Stimulated activated effector memory CD8-positive, alpha-beta T cell treated with anti-CD3 and anti-CD28 coated beads, Interleukin-12 subunit alpha, Interleukin-12 subunit beta, amount 100 ng/mL, for 72 hours (primary cell): ENCODE results near the gene CYP2F1.
"Not testable (repeated sequence)": the region's sequence is repeated elsewhere in the genome, so short reads cannot be mapped to it uniquely, and the experiment has no call there.

ENCODE experiments used
- ATAC-seq: fragments of 150-1000 bp; cut with Tn5 transposase; 2 replicates; pipeline ENCODE4 v1.10.0; 2021
- DNase-seq, 2 donors: peaks; one replicate each; pipeline ENCODE4 v3.0.0; 2021 to 2022; ENCODE audit warnings: low spot score in 2 of 2
- H3K27ac Mint-ChIP-seq: one replicate; pipeline ENCODE4 v1.8.0; 2022; ENCODE audit warnings: mild to moderate bottlenecking, mixed read lengths
- H3K36me3 Mint-ChIP-seq: one replicate; pipeline ENCODE4 v1.8.0; 2022; ENCODE audit warnings: mild to moderate bottlenecking, mixed read lengths
- H3K4me1 Mint-ChIP-seq: one replicate; pipeline ENCODE4 v1.8.0; 2022; ENCODE audit warnings: mixed read lengths
- H3K4me3 Mint-ChIP-seq: one replicate; pipeline ENCODE4 v1.8.0; 2022; ENCODE audit warnings: mild to moderate bottlenecking, mixed read lengths
- H3K9me3 Mint-ChIP-seq: one replicate; pipeline ENCODE4 v1.8.0; 2022; ENCODE audit warnings: mixed read lengths

Gene CYP2F1

DNA sequence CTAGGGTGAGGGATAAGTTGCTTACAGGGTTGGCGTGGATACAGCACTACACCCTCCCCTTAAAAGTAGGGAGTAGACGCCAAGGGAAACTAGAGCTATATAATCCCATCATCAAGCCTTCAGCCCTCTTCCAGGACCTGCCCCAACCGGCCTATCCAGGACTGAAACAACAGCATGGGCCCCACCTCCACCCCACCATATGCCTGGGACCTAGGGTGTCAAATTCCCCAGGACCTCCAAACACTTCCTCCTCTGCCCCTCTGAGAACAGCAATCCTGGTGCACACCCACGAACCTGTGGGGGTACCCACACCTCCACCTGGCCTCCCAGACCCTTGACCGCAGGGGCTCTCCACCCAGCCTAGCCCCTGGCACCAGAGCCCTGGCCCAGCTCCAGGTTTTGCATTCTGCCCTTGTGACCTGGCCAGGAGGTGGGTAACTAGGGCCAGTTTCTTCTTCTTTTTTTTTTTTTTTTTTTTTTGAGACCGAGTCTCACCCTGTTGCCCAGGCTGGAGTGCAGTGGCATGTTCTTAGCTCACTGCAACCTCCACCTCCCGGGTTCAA, 1.4 kb upstream of the CYP2F1 start:
- no peaks in the 10 kb centered on the region for H3K9me3 Mint-ChIP-seq
- no peaks in the 10 kb centered on the region for H3K36me3 Mint-ChIP-seq
- H3K27ac Mint-ChIP-seq = no peak overlapping the region
- H3K4me1 Mint-ChIP-seq = no peaks in the 10 kb centered on the region
- no peak overlapping the region for H3K4me3 Mint-ChIP-seq
- no peak for DNase-seq
- ATAC-seq = no peak

DNA sequence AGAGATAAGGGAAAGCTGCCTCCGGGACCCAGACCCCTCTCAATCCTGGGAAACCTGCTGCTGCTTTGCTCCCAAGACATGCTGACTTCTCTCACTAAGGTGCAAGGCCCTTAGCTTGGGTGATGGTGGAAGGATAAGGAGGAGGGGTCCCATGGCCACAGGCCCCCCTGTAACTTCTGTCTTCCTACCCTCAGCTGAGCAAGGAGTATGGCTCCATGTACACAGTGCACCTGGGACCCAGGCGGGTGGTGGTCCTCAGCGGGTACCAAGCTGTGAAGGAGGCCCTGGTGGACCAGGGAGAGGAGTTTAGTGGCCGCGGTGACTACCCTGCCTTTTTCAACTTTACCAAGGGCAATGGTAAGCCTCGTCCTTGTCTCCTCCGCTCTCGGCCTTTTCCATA, 2.0 kb downstream of the CYP2F1 start:
- no peak overlapping the region for H3K4me3 Mint-ChIP-seq
- H3K4me1 Mint-ChIP-seq = peaks cover 14% of the 10 kb centered on the region
- no peak overlapping the region for H3K27ac Mint-ChIP-seq
- H3K9me3 Mint-ChIP-seq = no peaks in the 10 kb centered on the region
- DNase-seq (no peak), ATAC-seq (no peak)
- H3K36me3 Mint-ChIP-seq = no peaks in the 10 kb centered on the region

DNA sequence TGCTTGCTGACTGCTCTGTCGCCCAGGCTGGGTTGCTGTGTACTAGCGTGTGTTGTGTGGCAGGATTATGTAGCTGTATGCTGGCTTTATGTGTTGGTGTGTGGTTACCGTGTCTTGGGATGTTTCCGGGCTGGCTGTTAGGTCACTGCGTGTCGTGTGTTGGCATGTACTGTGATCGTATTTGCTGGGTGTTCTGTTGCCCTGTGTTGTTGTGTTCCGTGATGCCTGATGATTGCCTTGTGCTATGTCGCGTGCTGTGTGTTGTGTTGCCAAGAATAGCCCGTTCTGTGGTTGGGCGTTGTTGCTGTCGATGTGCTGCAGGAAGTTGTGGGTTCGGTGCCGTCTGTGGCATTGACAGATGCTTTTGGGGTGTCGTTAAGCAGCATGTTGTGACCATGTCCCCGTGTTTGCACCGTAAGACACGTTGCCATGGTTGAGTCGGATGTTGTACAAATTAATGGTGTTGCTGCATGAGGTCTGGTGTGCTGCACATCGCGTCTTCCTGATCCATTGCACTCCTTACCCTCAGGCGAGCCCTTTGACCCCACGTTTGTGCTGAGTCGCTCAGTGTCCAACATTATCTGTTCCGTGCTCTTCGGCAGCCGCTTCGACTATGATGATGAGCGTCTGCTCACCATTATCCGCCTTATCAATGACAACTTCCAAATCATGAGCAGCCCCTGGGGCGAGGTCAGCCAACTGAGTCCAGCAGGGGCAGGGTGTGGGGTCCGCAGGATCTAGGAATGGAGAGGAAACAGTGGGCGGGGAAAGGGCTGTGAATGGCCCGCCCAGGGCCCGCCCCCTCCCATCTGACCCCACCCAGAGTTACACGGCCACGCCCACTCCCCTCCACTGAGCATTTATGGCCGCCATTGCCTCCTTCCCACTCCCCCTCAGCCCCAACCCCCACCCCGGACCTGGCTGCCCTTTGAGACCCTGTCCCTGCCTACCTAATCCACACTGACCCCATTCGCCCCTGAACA, 7.0 kb downstream of the CYP2F1 start:
- ATAC-seq = peak; percentile 78
- H3K27ac Mint-ChIP-seq = peak overlapping the region; percentile 86
- DNase-seq = peak in 1 of 2 donors; percentile 64
- H3K4me3 Mint-ChIP-seq = peak overlapping the region; percentile 62
- not testable (repeated sequence) for H3K9me3 Mint-ChIP-seq, H3K36me3 Mint-ChIP-seq
- H3K4me1 Mint-ChIP-seq = peaks cover 37% of the 10 kb centered on the region

DNA sequence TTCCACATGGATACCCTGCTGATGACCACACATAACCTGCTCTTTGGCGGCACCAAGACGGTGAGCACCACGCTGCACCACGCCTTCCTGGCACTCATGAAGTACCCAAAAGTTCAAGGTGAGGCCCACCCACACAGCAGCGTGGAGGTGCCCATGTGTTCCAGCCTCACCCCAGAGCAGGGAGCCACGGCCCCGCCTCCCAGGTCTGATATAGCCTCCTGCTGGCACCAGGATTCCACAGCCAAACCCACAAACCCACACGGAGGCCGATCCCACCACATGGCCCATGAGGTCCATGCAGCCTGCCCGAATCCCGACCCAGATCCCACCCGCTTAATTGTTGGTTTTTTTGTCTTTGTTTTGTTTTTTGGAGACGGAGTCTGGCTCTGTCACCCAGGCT, 8.6 kb downstream of the CYP2F1 start:
- H3K27ac Mint-ChIP-seq = peak overlapping the region; percentile 64
- ATAC-seq, H3K9me3 Mint-ChIP-seq, DNase-seq, H3K4me3 Mint-ChIP-seq, H3K36me3 Mint-ChIP-seq: not testable (repeated sequence)
- H3K4me1 Mint-ChIP-seq = peaks cover 48% of the 10 kb centered on the region

DNA sequence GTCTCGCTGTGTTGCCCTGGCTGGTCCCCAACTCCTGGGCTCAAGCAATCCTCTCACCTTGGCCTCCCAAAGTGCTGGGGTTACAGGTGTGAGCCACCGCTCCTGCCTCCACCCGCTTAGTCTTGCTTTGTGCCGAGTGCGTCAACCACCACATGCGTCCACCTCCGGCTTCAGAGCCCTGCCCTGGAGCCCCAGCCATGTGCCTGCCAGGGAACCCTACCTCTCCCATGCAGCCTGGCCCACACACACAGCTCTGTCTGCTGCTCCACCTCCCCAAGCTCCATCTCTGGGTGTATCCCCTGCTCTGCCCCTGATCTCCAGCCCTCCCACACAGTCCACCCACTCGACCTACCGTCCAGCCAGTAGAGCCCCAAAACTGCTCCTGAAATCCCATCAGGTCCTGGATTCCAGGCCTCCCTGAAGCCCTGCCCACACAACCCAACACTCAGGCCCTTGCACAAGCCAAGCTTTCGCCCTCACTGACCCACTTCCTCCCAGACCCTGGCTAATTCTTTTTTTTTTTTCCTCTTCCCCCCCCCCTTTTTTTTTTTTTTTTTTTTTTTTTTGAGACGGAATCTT, 9.6 kb downstream of the CYP2F1 start:
- peaks cover 9% of the 10 kb centered on the region for H3K36me3 Mint-ChIP-seq
- no peaks in the 10 kb centered on the region for H3K9me3 Mint-ChIP-seq
- peaks cover 58% of the 10 kb centered on the region for H3K4me1 Mint-ChIP-seq
- ATAC-seq (no peak), DNase-seq (no peak)
- H3K27ac Mint-ChIP-seq = peak overlapping the region; percentile 64
- no peak overlapping the region for H3K4me3 Mint-ChIP-seq

DNA sequence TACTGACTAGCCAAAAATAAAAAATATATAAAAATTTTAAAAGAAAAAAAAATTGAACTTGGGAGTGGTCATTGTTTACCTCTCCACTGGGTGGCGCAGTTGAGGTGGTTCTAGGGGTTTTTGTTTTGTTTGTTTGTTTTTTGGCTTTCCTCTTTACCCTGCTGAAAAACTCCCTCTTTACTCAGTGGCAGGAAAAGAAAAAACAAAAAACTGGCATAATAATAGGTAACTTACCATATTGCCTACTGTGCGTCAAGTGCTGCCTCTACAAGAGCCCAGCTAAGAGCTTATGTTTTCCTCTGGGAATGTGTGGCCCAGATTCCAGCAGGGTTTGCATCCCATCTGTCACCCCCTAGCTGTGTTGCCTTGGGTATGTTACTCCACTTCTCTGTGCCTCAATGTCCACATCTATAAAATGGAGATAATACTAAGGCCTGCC, 12.6 kb downstream of the CYP2F1 start:
- H3K4me3 Mint-ChIP-seq, H3K27ac Mint-ChIP-seq, H3K9me3 Mint-ChIP-seq, ATAC-seq, H3K36me3 Mint-ChIP-seq: not testable (repeated sequence)
- peak in 1 of 2 donors; percentile 59 for DNase-seq
- H3K4me1 Mint-ChIP-seq = peaks cover 39% of the 10 kb centered on the region

DNA sequence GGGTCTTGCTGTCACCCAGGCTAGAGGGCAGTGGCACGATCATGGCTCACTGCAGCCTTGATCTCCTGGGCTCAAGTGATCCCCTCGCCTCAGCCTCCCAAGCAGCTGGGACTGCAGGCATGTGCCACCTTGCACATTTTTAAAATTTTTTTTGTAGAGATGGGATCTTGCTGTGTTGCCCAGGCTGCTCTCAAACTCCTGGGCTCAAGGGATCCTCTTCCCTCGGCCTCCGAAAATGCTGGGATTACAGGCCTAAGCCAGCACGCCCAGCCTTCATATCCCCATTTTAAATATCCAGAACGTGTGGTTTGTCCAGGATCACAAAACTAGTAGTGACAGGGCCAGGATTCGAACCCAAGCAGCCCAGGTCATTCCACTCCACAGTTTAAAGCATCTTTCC, 13.1 kb downstream of the CYP2F1 start:
- Mint-ChIP-seq H3K4me1 (peaks cover 33% of the 10 kb centered on the region), H3K27ac (peak overlapping the region; percentile 36), H3K4me3 (peak overlapping the region; percentile 72)
- H3K9me3 Mint-ChIP-seq, DNase-seq, ATAC-seq, H3K36me3 Mint-ChIP-seq: not testable (repeated sequence)

DNA sequence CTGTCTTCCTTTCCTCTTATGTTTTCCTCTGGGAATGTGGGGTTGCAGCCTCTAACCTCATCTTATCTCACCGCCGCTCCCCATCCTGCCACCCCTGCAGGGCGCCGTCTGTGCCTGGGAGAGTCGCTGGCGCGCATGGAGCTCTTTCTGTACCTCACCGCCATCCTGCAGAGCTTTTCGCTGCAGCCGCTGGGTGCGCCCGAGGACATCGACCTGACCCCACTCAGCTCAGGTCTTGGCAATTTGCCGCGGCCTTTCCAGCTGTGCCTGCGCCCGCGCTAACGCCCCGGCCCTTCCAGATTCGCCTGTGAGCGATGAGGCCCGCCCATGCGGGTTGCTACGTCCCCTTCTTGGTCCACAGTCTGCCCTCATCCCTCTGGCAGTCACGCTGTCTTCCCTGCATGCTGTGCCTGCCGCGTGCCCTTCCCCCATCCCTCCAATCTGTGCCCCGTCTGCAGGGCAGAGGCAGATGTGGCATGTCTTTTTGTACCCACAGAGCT, 13.6 kb downstream of the CYP2F1 start:
- H3K9me3 Mint-ChIP-seq, H3K36me3 Mint-ChIP-seq: not testable (repeated sequence)
- H3K27ac Mint-ChIP-seq = peak overlapping the region; percentile 36
- DNase-seq (peak; percentile 63 to 82), ATAC-seq (peak; percentile 95)
- H3K4me3 Mint-ChIP-seq = peak overlapping the region; percentile 72
- H3K4me1 Mint-ChIP-seq = peaks cover 34% of the 10 kb centered on the region

DNA sequence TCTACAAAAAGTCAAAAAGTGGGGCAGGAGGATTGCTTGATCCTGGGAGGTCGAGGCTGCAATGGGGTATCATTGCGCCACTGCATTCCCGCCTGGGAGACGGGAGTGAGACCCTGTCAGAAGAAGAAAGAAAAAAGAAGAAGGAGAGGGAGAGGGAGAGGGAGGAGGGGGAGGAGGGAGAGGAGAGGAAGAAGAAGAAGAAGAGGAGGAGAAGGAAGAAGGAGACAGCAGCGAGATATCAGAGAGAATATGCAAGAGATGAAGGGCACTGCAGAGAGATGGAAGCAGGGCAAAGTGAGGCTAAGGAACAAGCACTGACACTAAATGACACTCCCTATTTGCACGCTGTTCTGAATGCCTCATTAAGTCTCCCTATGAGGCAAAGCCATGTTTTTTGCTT, 14.5 kb downstream of the CYP2F1 start:
- H3K4me3 Mint-ChIP-seq = no peak overlapping the region
- no peak for ATAC-seq
- H3K27ac Mint-ChIP-seq = no peak overlapping the region
- H3K36me3 Mint-ChIP-seq = peaks cover 9% of the 10 kb centered on the region
- peaks cover 36% of the 10 kb centered on the region for H3K4me1 Mint-ChIP-seq
- DNase-seq = no peak
- no peaks in the 10 kb centered on the region for H3K9me3 Mint-ChIP-seq

DNA sequence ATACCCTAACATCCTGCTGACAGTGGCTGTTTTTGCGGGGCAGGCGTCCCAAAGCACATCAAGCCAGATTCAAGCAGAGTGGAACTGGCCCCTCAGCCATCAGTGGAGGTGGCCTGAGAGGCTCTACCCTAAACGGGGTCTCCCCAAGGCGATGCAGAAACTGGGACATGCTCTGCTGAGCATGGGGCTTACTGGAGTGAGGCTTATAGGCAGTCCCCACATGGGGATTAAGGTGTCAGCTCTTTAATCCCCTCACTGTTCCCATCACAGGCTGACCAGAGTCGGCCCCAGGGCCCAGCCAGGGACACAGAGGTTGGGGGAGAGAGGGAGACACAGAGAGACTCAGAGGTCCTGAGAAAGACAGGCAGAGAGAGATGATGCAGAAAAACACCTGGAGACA, 17.0 kb downstream of the CYP2F1 start:
- peak overlapping the region; percentile 21 for H3K27ac Mint-ChIP-seq
- no peak for ATAC-seq
- no peak overlapping the region for H3K4me3 Mint-ChIP-seq
- no peak for DNase-seq
- H3K36me3 Mint-ChIP-seq = no peaks in the 10 kb centered on the region
- no peaks in the 10 kb centered on the region for H3K9me3 Mint-ChIP-seq
- H3K4me1 Mint-ChIP-seq = peaks cover 42% of the 10 kb centered on the region

DNA sequence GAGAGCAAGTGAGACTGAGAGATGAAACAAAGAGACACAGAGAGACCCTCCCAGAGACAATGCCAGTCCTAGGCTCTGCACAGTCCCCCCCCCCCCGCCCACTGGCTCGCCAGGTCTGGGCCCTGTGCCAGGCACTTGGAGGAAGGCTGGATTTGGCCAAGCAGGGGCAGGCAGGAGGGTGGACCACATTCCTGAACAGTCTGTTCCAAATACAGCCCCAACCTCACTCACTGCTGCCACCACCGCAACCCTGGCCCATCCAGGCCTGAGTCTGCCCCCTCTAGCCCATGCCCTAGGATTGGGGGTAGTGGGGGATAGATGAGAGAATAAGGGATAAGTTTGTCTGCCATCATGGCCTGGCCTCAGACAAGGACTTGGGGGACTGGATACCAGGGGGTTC, 19.0 kb downstream of the CYP2F1 start:
- DNase-seq = no peak
- no peaks in the 10 kb centered on the region for H3K36me3 Mint-ChIP-seq
- no peaks in the 10 kb centered on the region for H3K9me3 Mint-ChIP-seq
- peak overlapping the region; percentile 61 for H3K27ac Mint-ChIP-seq
- H3K4me3 Mint-ChIP-seq = no peak overlapping the region
- no peak for ATAC-seq
- peaks cover 32% of the 10 kb centered on the region for H3K4me1 Mint-ChIP-seq

DNA sequence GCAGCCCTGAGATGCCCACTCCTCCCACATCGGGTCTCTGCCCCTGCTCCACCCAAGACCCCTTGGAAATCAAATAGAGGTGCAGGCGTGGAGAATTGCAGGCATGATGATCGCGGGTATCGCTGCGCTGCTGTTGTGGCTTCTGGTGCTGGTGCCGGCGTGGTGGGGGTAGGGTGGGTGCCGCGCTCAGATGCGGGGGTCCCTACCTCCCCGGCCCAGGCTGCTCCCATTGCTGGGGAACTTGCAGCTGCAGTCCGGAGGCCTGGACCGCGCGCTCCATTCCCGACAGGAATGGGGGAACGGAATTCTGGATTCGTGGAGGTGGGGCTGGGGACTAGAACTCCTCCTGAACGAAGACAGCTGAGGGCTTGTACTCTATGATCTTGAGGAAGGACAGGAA, 20.4 kb downstream of the CYP2F1 start:
- no peak for DNase-seq
- Mint-ChIP-seq H3K4me1 (peaks cover 26% of the 10 kb centered on the region), H3K27ac (no peak overlapping the region), H3K9me3 (no peaks in the 10 kb centered on the region), H3K36me3 (no peaks in the 10 kb centered on the region), H3K4me3 (peak overlapping the region; percentile 80)
- no peak for ATAC-seq

DNA sequence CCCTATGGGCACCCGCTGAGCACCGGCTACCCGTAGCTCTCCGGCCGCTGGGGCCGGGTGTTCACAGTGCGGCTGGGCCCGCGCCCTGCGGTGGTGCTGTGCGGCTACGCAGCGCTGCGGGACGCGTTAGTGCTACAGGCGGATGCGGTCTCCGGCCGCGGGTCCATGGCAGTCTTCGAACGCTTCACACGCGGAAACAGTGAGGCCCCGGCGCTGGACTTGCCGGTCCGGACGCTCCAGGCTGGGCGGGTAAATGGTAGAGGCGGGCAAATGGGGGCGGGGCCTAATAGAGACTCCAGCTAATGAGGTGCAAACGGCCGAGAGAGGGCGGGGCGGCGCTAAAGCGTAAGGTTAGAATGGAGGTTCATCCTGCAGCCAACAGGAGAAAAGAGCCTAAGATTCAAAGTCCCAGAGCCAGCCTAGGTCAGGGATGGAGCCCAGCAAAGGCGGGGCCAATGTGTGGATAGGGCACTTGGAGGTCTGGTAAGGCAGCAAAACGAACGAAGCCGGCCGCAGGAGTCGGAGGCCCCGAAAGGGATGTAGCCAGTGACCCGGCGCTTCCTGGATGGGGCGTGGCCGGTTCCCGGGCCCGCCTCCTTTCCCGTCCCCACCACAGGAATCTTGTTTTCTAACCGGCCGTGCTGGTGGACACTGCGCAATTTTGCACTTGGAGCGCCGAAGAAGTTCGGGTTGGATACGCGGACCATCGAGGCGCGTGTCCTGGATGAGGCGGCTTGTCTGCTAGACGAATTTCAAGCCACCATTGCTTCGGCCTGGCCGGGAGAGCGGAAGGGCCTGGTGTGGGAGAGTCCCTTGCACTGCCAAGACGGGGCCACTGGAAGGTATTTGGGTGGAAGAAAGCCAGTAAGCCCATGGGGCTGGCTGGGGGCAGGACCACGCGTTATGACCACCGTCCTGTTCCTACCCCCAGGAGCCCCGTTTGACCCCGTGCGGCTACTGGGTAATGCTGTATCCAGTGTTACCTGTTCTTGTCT, 21.5 kb downstream of the CYP2F1 start:
- peak; percentile 94 for ATAC-seq
- H3K27ac Mint-ChIP-seq = peak overlapping the region; percentile 78
- not testable (repeated sequence) for H3K36me3 Mint-ChIP-seq, H3K9me3 Mint-ChIP-seq
- H3K4me3 Mint-ChIP-seq = peak overlapping the region; percentile 80
- peaks cover 26% of the 10 kb centered on the region for H3K4me1 Mint-ChIP-seq
- peak; percentile 45 to 61 for DNase-seq

DNA sequence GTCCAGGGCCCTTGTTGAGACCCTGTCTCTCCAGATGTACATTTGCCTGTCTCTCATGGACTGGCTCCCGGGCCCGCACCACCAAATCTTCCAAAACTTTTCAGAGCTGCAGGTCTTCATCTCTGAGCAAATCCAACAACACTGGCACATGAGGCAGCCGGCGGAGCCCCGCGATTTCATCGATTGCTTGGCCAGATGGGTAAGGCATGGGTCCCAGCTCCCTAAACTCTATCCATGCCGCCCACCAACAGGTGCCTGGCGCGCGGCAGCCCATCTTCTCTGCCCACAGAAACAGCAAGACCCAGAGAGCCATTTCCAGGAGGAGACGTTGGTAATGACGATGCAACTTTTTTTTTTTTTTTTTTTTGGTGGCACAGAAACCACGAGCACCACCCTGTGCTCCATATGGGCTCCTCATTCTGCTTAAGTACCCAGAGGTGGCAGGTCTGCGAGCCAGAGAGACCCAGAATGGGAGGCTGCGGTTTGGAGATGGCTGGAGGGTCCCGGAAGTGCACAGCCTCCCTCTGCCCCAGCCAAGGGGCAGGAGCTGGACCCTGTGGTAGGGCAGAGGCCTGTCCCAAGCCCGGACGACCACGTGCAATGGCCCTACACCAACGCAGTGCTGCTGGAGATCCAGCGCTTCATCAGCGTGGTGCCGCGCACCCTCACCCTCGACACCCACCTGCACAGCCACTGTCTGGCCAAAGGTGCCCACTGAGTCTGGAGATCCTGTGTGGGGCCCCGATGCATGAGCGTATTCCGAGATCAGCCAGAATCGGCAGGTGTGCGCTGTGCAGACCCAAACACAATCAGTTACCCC, 22.6 kb downstream of the CYP2F1 start:
- Mint-ChIP-seq H3K36me3 (no peaks in the 10 kb centered on the region), H3K9me3 (no peaks in the 10 kb centered on the region), H3K27ac (no peak overlapping the region), H3K4me1 (peaks cover 26% of the 10 kb centered on the region), H3K4me3 (peak overlapping the region; percentile 80)
- no peak for ATAC-seq
- DNase-seq = no peak
